ENCODE data around the gene PI16. TPM values are rescaled to one million over a fixed set of nuclear protein-coding genes. Genes with fewer than 3 reads are reported as not detected.
A peak's percentile ranks its signal among the peaks of the same experiment; 100 is the strongest.
"Not testable (repeated sequence)": the region's sequence is repeated elsewhere in the genome, so short reads cannot be mapped to it uniquely, and the experiment has no call there.

Gene PI16
- total RNA-seq, 4 donors from 2014 or later = 1.3 to 41.9 (median 8.9) TPM

DNA sequence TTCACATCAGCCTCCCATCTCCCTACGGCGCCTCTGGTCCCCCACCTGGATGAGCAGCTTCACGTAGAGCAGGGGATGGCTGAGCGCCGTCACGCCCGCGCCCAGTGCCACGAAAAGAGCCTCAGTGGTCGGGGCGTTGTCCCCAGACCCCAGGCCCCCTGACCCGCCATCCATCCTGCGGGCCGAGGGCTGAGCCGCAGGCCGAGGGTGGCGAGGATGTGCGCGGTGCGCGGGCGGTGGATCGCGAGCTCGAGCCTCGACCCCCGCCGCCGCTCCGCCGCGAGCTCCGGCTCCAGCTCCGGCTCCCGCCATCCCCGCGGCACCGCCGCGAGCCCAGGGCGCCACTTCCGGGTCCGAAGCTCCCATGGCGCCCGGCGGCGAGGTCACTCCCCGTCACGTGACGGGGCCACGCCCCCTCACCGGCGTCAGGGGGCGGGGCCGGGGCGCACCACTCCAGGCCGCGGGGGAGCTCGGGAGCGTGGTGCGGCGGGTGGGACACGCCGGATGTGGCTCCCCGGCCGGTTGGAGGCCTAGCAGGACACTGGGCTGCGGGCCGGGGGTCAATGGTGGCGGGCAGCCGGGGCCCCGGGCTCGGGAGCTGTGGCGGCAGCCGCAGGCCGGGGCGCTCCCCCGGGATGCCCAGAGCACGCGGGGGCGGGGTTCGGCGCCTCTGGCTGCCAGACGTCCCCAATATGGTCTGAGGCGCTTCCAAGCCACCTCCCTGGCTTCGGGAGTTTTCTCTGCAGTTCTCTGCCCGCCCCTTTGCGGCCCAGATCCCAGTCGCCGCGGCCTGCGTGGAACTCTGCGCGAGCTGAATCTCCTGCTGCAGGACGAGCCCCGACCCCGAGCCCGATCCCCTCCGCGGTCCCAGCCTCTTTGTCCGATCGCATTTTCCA is 31.5 kb downstream of the PI16 start, which contains the start of gene MTCH1:
TSS of gene MTCH1 (minus strand) at position 389 of the 896 bp plus-strand sequence. CDS start at position 366, 23 bp downstream.
- TF ChIP-seq, protein P1, sequence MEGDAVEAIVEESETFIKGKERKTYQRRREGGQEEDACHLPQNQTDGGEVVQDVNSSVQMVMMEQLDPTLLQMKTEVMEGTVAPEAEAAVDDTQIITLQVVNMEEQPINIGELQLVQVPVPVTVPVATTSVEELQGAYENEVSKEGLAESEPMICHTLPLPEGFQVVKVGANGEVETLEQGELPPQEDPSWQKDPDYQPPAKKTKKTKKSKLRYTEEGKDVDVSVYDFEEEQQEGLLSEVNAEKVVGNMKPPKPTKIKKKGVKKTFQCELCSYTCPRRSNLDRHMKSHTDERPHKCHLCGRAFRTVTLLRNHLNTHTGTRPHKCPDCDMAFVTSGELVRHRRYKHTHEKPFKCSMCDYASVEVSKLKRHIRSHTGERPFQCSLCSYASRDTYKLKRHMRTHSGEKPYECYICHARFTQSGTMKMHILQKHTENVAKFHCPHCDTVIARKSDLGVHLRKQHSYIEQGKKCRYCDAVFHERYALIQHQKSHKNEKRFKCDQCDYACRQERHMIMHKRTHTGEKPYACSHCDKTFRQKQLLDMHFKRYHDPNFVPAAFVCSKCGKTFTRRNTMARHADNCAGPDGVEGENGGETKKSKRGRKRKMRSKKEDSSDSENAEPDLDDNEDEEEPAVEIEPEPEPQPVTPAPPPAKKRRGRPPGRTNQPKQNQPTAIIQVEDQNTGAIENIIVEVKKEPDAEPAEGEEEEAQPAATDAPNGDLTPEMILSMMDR (IDR thresholded peaks at IDR 0.05) = no peak
- ATAC-seq (ENCODE audit: low FRiP score) (peak; percentile 92), DNase-seq (ENCODE audit: low spot score) (peak; percentile 54)

DNA sequence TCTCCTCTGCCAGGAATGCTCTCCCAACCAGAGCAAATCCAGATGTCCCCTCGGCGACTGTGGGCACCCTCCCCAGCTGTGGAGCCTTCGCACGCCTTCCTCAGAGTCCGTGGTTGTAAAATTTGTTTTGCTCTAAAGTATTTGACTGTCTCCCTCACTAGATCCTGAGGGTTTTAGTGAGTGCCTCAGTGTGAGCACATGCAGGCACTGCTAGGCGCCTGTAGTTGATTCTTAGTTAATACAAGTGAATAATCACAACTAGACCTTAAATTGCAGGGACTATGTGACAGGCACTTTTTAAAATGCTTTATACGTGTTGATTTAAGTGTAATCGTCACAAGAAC is 32.1 kb downstream of the PI16 start:
- peak; percentile 2 for ATAC-seq (ENCODE audit: low FRiP score)
- TF ChIP-seq, protein P1 (IDR thresholded peaks at IDR 0.05) = no peak

DNA sequence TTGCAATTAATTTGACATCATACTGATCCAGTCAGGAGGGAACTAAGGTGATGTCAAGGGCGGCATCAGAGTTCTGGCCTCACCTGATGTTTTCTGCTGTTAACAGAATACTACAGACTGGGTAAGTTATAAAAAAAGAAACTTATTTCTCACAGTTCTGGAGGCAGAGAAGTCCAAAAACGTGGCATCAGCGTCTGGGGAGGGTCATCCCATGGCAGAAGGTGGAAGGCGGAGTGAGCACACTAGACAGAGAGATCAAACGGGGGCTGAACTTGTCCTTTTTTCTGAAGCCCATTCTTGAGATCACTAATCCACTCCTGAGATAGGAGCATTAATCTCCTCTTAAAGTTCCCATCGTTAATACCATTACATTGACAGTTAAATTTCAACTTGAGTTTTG is 34.7 kb downstream of the PI16 start:
- TF ChIP-seq, protein P1 (IDR thresholded peaks at IDR 0.05) = no peak
- DNase-seq (ENCODE audit: low spot score) (no peak), ATAC-seq (ENCODE audit: low FRiP score) (no peak)

More for the DNA sequence above, 32.1 kb downstream of the PI16 start:
- DNase-seq (ENCODE audit: low spot score) = no peak

DNA sequence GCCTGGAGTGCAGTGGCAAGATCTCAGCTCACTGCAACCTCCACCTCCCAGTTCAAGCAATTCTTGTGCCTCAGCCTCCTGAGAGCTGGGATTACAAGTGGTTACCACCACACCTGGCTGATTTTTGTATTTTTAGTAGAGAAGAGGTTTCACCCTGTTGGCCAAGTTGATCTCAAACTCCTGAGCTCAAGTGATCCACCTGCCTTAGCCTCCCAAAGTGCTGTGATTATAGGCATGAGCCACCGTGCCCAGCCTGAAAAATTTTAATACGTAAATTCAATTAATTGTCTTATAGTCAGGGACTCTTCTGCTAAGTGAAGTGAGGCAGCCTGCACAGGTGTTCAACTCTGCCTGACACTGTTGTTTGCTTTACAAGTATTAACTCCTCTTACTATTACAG is 35.9 kb downstream of the PI16 start:
- DNase-seq (ENCODE audit: low spot score); ATAC-seq (ENCODE audit: low FRiP score): not testable (repeated sequence)

DNA sequence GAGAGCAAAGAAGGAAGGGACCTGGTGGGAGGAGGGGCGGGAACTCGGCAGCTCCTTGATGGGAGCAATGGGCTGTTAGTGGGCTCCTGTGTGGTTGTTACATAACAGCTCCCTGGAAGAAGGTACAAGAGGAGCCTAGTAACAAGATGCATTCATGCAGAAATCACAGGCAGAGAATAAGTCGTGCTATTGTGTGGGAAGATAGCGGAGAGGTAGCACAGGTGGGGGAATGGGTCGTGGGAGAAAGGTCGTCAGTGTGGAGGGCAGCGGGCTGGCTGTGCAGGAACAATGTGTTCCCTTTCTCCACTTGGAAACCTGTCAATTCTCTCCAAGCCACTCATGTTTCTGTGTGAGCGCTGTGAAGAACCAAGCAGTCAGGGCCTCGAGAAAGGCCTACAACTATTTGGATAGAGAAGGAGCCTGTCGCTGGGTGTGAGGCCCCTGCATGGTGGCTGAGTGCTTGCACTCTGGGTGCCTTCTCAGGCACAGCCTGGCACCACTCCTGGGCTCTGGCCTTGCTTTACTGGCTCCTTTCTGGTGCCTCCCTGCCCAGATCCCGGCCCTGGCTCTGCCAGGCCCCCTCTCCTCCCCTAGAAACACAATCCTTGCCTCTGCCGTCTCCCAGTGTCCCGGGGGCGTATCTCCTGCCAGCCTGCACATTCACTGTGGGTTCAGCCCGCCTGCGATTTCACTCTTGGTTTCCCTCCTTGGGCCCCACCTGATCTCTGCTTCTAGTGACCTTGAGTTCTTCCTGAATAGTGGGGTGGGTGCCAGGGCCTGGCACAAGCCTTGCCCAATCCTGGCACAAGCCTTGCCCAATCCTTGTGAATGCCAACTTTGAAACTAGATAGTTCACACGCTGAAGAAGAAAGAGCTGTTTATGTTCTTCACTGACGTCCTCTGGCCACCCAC is 43.5 kb downstream of the PI16 start:
- TF ChIP-seq, protein P1 (IDR thresholded peaks at IDR 0.05) = no peak
- ATAC-seq (ENCODE audit: low FRiP score) (peak; percentile 15), DNase-seq (ENCODE audit: low spot score) (no peak)

DNA sequence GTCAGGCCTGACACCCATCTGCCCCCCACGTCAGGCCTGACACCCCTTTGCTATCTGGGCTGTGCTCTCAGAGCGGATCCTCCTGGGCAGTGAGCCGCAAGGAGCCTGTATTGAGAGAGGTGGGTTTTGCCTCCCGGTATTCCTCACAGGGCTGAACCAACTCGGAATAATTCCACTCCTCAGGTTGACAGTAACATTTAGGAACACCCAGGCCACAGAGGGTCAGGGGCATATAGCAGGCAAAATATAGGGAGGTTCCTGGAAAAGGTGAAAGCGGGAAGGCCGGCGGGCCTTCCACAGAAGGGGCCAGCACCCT is 44.1 kb downstream of the PI16 start:
- TF ChIP-seq, protein P1 (IDR thresholded peaks at IDR 0.05) = no peak
- peak; percentile 12 for ATAC-seq (ENCODE audit: low FRiP score)
- DNase-seq (ENCODE audit: low spot score) = no peak

DNA sequence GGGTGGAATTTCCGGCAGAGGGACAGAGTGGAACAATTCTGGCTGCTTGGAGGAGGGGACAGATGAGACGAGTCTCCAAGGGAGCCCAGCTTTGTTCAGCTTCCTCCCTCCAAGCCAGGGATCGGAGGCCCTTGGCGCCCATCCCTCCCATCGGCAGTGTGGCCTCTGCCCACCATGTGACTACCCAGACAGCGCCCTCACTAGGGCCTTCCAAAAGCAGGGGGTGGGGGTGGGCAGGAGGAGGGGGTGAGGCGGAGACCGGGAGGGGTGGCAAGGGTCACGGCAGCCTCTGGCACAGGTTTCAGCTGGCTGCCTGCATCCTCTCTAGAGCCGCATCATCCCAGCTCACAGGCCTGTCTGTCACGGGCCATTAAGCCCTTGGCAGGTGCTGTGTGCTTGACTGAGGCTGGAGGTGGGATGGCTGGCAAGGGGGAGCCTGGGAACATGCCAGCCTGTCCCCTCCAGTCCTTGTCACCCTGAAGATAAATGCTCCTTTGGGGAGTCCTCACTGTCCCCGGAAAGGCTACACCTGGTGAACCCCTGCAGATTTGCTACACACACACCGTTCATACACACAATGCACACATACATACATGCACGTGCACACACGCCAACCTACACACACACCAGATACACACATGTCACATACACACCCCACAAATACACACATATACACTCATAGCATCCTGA is 44.7 kb downstream of the PI16 start:
- DNase-seq (ENCODE audit: low spot score) = no peak
- TF ChIP-seq, protein P1 (IDR thresholded peaks at IDR 0.05) = no peak

More for the DNA sequence above, 44.7 kb downstream of the PI16 start:
- ATAC-seq (ENCODE audit: low FRiP score) = no peak

Data from omental fat pad (tissue), 4 donors.